ENCODE results near the gene ST6GALNAC4.

DNA sequence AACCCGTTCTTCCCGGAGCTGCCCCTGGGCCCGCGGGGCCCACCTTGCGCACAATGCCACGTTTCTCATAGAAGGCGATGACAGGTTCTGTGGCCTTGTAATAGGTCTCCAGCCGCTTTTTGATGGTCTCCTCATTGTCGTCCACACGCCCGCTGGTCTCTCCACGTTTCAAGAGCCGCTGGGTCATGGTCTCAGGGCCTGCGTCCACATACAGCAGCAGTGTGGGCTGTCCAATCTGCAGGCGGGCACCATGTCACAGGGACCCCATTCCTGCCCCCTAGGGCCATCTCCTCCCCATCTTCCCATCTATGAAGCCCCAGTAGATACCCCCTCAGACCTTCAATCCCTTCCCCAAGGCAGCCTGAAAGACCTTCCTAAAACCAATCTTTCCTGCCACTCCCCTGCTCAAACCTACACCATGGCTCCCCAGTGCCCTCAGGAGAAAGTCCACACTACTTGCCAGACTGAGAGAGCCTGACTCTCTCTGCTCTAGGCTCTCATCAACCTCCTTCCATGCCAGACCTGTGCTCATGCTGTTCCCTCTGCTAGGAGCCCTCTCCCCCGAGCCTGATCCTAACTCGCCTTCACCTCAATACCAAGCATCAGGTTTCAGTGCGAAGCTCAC is 48.5 kb downstream of the ST6GALNAC4 start:
- TF ChIP-seq, protein P1, sequence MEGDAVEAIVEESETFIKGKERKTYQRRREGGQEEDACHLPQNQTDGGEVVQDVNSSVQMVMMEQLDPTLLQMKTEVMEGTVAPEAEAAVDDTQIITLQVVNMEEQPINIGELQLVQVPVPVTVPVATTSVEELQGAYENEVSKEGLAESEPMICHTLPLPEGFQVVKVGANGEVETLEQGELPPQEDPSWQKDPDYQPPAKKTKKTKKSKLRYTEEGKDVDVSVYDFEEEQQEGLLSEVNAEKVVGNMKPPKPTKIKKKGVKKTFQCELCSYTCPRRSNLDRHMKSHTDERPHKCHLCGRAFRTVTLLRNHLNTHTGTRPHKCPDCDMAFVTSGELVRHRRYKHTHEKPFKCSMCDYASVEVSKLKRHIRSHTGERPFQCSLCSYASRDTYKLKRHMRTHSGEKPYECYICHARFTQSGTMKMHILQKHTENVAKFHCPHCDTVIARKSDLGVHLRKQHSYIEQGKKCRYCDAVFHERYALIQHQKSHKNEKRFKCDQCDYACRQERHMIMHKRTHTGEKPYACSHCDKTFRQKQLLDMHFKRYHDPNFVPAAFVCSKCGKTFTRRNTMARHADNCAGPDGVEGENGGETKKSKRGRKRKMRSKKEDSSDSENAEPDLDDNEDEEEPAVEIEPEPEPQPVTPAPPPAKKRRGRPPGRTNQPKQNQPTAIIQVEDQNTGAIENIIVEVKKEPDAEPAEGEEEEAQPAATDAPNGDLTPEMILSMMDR (conservative IDR thresholded peaks at IDR 0.05) = no peak
- no peak for TF ChIP-seq ZFX (IDR thresholded peaks at IDR 0.05)
